Measurements from ENCODE around the gene LRRK1.

- TF ChIP-seq, protein P1, sequence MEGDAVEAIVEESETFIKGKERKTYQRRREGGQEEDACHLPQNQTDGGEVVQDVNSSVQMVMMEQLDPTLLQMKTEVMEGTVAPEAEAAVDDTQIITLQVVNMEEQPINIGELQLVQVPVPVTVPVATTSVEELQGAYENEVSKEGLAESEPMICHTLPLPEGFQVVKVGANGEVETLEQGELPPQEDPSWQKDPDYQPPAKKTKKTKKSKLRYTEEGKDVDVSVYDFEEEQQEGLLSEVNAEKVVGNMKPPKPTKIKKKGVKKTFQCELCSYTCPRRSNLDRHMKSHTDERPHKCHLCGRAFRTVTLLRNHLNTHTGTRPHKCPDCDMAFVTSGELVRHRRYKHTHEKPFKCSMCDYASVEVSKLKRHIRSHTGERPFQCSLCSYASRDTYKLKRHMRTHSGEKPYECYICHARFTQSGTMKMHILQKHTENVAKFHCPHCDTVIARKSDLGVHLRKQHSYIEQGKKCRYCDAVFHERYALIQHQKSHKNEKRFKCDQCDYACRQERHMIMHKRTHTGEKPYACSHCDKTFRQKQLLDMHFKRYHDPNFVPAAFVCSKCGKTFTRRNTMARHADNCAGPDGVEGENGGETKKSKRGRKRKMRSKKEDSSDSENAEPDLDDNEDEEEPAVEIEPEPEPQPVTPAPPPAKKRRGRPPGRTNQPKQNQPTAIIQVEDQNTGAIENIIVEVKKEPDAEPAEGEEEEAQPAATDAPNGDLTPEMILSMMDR (IDR thresholded peaks at IDR 0.05) = no peak
- no peak for TF ChIP-seq POLR2A (IDR thresholded peaks at IDR 0.05)
- no peak for TF ChIP-seq EP300 (IDR thresholded peaks at IDR 0.05)
These were observed 152.5 kb downstream of the LRRK1 start for GRCh38 chr15:101071651-101072050.
